HFF-Myc (cell line): ENCODE results near the gene PGGHG.

Source experiments
- DNase-seq: peaks from one replicate; pipeline ENCODE4 v3.0.0-alpha.2; 2011; ENCODE audit warnings: low read depth; ENCODE audit errors: extremely low read depth
- H3K4me3 ChIP-seq: replicated peaks from 2 replicates; pipeline ENCODE4 v1.5.1; 2011; ENCODE audit warnings: low read depth, mild to moderate bottlenecking, control low read depth, low read length
- TF ChIP-seq, protein P1 (sequence below): IDR thresholded peaks from 2 replicates; pipeline ENCODE4 v1.5.1; 2012; ENCODE audit warnings: mild to moderate bottlenecking, low read depth, low read length, control low read depth; ENCODE audit errors: missing control alignments

PGGHG gene

DNA sequence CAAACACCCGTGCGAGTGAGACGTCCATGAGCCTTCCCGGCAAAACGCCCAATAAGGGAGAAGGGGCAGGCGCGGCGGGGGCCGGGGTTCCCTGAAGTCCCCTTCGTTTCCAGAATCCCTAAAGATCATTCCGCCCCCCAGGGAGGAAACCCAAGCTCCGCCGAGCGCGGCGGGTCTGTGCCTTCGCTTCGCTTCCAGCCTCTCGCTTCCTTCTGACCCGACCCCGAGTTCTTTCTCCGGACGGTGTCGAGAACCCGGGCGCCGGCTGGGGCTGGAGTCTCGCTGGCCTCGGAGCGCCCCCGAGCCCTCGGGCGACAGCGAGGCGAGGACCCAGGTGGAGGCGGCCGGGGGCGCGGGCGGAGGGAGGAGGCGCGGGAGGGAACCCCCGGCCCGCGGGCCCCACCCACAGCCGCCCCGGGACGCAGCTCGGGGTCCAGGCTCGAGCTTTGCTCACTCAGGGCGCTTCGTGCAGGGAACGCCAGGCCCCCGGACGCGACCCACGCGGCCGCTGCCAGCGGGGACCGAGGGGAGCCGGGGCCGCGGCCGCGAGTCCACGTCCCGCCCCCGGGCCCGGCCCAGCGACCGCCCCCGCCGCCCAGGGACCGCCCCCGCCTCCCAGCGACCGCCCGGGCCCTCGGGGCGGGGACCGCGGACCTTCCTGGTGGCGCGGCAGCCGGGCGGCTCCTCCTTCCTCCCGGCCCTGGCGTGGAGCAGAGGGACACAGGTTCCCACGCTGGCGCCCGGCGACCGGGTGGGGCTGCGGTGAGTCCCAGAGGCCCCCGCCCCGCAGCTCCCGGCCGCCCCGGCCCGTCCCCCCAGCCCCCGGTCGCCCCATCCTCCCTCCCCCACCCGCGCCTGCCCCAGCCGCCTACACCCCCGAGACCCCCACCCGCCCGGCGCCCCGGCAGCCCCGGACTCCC lies at the start of gene PGGHG:
TSS of gene PGGHG (plus strand) at position 649 of the 920 bp plus-strand sequence. CDS start 691 bp downstream, outside the sequence.
- DNase-seq = no peak
- TF ChIP-seq, protein P1, sequence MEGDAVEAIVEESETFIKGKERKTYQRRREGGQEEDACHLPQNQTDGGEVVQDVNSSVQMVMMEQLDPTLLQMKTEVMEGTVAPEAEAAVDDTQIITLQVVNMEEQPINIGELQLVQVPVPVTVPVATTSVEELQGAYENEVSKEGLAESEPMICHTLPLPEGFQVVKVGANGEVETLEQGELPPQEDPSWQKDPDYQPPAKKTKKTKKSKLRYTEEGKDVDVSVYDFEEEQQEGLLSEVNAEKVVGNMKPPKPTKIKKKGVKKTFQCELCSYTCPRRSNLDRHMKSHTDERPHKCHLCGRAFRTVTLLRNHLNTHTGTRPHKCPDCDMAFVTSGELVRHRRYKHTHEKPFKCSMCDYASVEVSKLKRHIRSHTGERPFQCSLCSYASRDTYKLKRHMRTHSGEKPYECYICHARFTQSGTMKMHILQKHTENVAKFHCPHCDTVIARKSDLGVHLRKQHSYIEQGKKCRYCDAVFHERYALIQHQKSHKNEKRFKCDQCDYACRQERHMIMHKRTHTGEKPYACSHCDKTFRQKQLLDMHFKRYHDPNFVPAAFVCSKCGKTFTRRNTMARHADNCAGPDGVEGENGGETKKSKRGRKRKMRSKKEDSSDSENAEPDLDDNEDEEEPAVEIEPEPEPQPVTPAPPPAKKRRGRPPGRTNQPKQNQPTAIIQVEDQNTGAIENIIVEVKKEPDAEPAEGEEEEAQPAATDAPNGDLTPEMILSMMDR = no peak

DNA sequence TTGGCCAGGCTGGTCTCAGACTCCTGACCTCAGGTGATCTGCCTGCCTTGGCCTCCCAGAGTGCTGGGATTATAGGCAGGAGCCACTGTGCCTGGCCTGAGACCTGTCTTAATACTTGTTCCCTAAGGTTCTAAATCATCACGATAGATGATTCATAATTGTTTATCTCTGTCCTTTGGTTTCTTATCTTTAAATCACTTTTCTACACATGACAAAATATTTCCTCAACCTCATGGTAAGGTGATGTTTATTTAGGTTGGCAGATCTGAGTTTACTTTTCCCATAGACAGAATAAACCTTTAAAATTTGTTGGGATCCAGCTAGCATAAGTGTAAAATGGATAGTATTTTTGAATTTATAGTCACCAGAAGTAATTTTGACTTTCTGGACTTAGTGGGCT lies 48.6 kb upstream of the PGGHG start:
- TF ChIP-seq, protein P1 = no peak

More for the DNA sequence above, at the start of gene PGGHG:
- H3K4me3 ChIP-seq = peak within 1 kb of the TSS; percentile 48

DNA sequence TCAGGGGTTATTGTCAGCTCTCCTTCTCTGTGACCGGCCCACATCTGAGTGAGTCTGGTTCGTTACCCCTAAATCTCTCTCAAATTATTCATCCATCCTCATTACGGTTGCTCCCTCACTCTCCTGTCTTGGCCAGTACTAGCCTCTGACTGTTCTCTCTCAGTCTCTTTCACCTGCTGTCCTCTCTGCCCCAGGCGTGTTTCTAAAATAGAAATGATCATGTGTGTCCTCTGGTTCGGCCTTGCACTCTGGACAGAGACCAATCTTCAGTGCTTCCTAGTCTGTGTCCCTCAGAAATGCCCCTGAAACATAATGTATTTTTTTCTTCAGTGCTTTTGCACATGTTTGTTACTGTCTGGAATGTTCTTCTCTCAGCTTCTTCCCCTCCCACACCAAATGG lies 47.3 kb upstream of the PGGHG start:
- H3K4me3 ChIP-seq = no peak overlapping the region
- TF ChIP-seq, protein P1 = no peak
- no peak for DNase-seq

More for the DNA sequence above, 48.6 kb upstream of the PGGHG start:
- DNase-seq = no peak
- H3K4me3 ChIP-seq = no peak overlapping the region

DNA sequence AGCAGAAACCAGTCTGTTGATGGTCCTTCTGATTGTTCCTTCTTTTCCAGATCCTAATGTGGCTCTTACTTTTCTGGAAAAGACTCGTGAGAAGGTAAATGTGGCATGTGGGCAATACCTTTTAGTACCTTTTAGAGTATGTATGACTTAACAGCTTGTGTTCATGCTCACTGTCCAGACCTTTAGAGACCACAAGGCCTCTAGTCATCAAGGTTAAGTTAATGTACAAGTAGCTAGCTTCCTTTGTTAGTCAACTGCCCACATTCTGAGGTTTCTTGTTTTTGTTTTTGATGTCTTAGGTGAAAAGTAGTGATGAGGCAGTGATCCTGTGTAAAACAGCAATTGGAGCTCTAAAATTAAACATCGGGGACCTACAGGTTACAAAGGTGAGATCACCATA lies 44.5 kb upstream of the PGGHG start:
- no peak overlapping the region for H3K4me3 ChIP-seq
- no peak for DNase-seq
- TF ChIP-seq, protein P1 = no peak

DNA sequence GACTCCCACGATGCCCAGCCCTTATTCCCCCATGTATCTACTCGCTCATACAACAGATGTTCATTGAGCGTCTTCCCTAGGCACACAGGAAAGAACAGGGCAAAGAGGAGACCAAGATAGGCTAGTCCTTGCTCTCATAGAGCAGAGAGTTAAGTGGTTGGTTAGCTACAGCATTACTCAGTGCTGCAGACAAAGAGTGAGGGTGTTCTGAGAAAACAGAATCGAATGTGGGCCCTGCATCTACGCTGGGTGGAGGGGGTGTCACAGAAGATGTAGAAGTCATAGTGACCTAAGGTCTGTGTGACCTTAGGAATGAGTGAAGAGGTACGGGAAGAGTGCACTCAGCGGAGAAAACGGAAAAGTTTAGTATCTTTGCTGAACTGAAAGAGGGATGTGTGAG lies 39.9 kb upstream of the PGGHG start:
- no peak for DNase-seq
- no peak overlapping the region for H3K4me3 ChIP-seq
- TF ChIP-seq, protein P1 = no peak

DNA sequence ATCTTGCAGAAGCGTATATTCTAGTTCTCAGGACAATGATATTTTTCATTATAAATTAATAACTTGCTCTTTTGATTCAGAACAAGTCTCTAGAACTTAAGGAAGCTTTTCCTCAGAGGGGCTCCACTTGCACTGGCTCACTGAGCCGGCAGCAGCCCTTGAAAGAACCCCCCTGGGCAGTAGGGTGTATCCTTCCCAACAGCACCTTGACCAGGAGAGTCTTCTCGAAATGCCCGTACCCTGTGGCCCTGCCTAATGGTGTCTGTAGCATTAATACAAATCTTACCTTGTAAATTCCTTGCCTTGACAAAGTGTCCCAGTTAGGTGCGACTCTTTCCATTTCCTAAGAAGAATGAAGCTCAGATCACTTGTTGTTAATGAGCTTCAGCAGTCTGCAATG lies 38.7 kb upstream of the PGGHG start:
- no peak for DNase-seq
- TF ChIP-seq, protein P1 = no peak

More for the DNA sequence above, 38.7 kb upstream of the PGGHG start:
- no peak overlapping the region for H3K4me3 ChIP-seq
